SK-N-SH treated with all-trans-retinoic acid at 6 μM for 48 hours (cell line): ENCODE data around the gene CDKN1A.

Source experiments
- ARNTL ChIP-seq: fragments of 450-650 bp; formaldehyde crosslinking; IDR thresholded peaks from 2 replicates; pipeline ENCODE4 v1.5.0; 2020; ENCODE audit warnings: low read depth, mild to moderate bottlenecking, moderate library complexity, borderline replicate concordance
- BACH2 ChIP-seq: fragments of 250-450 bp; sonication (Bioruptor Pico); IDR thresholded peaks from 2 replicates; pipeline ENCODE4 v1.9.0; 2021; ENCODE audit warnings: mild to moderate bottlenecking, borderline replicate concordance
- PPARA ChIP-seq: fragments of 250-450 bp; sonication (Bioruptor Pico); IDR thresholded peaks from 2 replicates; pipeline ENCODE4 v1.5.0; 2020; ENCODE audit warnings: mild to moderate bottlenecking, borderline replicate concordance
- RARB ChIP-seq: fragments of 250-450 bp; sonication (Bioruptor Pico); IDR thresholded peaks from 2 replicates; pipeline ENCODE4 v1.8.0; 2021; ENCODE audit warnings: mild to moderate bottlenecking, moderate library complexity

DNA sequence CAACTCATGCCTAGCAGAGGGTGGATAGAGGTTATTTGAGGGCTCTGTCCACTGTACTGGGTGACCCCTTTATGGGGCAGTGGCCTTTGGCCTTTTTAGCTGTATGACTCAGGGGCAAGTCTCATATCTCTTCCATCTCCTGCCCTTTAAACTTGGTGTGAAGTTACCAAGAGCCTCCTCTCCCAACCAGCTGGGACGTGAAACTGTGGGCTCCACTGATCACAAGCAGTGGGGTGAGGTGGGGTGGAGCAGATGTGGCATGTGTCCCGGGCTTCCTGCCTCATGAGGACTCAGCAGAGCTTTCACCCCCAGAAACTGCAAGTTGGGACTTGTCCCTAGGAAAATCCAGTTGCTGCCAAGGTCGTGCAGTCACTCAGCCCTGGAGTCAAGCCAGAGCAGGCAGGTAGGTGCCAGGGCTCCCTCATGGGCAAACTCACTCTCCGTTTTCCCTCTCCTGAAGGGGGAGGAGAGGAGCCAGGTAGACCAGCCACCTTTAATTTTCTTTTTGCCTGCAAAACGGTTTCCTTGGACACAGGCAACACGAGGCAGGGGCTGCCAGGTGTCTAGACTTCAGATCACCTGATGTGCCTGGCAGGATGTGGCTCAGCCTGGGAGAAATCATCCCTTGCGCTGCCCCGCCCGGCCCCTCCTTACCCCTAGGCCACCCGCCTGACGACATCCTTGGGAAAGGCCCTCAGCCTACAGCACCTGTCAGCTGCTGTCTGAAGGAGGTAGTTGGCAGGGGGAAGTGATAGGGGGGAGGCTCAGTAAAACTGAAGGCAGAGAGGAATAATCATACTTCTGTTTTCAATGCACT lies 4.0 kb downstream of the CDKN1A start:
- no peak for TF ChIP-seq ARNTL (CRISPR knock-in tag)
- no peak for TF ChIP-seq PPARA
- no peak for TF ChIP-seq RARB
- TF ChIP-seq BACH2 (CRISPR knock-in tag): no peak
